NCI-H748 (cell line): Measurements from ENCODE around the gene TMEM163.
"Not testable (repeated sequence)": the region's sequence is repeated elsewhere in the genome, so short reads cannot be mapped to it uniquely, and the experiment has no call there.

Experiments used
- DNase-seq: peaks from one replicate; lab custom pipeline; 2025; ENCODE audit not compliant: unreplicated experiment; lab: John Stamatoyannopoulos, UW

The TMEM163 gene

GRCh38 chr2:134723742-134724141 is 4.9 kb upstream of the TMEM163 start:
- not testable (repeated sequence) for DNase-seq

GRCh38 chr2:134722728-134723127 is 3.9 kb upstream of the TMEM163 start:
- DNase-seq, result no peak

DNA sequence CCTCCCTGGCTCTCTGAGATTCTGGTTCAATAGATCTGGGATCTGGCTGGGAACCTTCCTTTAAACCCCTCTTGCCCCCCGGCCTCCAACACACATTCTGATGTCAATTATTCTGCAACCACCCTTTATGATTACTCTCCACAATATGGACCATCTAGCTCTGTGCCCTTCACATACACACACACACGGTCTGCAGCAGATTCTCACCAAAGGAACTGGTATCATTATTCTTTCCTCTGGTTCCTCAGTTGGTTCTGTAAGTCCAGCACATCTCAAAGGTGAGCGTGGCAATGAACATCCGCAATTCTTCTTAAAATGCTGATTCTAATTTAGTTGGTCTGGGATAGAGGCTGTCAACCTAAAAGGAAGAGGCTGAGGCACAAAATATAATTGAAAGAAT is 2.8 kb upstream of the TMEM163 start:
- no peak for DNase-seq

DNA sequence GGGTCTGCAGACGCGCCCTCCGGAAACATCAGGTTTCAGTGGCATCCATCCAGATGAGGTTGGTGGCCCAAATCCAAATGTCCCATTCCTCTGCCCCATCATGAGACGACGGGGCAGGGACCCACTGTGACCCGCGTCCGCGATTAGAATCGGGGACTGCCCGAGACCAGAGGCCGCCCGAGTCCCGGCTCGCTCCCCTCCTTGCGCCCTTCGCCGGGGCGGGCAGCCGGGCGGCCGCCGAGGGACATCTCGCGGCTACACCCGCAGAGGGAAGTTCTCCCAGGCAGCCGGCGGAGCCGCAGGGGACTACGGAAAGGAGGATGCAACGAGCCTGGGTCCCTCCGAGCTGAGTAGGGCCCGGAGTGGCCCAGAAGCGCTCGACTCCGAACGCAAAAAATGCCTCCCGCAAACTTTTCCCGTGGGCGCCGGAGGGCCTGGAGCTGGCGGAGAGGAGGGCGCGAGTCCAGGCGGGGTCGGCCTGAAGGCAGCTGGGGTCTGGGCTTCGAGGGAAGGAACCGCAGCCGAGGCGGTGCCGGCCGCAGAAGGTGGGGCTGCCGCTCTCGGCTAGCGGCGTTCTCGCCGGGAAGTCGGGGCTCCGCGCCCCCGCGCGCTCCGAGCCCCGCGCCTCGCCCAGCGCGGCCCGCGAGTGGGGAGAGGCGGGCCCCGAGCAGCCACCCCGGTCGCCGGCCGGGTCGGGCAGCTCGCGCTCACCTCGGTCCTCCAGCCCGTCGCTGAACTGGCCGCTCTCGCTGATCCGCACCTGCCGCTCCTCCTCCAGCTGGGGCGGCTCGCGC is 580 bp downstream of the TMEM163 start:
- DNase-seq, result peak; percentile 60

DNA sequence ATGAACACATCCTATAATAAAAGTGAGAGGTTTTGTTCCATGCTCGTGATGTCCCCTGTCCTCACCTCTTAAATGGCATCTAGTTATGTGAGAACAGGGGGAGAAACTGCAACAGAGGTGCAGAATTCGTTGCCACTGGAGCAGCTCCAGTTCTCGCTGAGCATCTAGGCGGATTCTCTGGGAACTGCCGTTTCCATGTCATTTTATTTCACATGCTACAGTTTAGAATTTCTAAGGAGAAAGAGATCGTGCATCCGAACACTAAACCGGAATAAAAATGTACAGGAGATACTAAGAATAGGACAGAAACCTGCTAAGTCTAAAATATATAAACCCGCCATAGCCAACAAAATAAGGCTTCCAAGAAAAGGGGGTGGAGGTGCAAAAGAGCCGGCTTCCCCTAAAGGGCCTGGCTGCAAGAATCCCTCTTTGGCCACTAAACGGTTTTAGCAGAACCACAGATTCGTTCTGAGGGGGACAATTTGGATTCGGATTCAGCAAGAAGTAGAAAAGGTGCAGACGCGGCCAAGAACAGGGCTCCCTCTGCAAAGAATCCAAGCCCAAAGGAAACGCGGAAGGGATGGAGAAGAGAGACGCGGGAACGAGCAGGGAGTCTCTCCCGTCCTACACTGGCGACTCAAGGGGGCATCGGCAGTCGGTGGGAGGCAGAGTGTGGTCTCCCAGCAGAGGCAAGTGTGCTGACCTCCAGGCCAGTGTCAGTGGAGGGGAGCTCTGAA is 1.3 kb downstream of the TMEM163 start:
- DNase-seq, result peak; percentile 36

DNA sequence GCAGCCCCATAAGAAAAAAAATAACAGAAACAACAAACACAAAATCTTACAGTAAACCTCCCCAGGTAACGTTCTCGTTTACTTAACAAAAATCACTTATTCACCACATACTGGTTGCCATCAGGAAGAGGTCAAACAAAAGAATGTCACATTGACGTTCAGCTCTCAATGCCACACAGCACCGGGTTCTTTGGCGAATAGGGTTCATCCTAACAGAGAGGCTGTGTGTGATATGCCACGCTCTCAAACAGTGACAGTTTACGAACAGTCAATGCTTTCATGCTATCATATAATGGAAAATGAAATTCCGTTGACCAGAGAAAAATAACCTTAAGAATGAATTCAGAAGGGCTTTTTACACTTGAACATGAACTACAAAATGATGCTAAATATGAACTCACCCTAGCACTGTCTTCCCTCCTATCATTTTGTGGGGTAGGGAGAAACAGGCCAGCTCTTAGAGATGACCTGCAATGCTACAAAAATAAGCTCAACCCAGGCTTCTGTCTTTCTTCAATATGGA is 2.0 kb downstream of the TMEM163 start:
- peak; percentile 14 for DNase-seq

GRCh38 chr2:134715932-134716643 is 2.7 kb downstream of the TMEM163 start:
- no peak for DNase-seq

- no peak for DNase-seq
These were observed 4.6 kb downstream of the TMEM163 start for GRCh38 chr2:134714228-134714627.

DNA sequence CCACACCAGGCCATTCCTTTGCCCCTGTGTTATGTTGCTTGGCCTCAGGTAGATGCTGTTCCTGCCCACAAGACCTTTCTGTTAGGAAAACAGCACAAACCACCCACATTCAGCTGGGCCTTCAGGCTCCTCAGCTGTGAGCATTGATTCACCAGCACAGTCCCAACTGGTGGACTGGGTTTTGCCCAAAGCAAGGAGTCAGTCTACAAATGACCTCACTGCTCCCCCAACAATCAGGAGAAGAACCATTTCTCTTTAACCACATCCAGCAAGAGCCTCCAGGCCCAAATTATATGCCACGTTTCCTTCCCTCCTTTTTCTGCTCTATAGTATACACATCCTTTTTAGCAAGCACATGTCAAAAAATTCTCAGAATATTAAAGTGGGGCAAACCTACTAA is 5.2 kb downstream of the TMEM163 start:
- DNase-seq, result no peak

GRCh38 chr2:134713176-134713575 is 5.6 kb downstream of the TMEM163 start:
- DNase-seq, result no peak

DNA sequence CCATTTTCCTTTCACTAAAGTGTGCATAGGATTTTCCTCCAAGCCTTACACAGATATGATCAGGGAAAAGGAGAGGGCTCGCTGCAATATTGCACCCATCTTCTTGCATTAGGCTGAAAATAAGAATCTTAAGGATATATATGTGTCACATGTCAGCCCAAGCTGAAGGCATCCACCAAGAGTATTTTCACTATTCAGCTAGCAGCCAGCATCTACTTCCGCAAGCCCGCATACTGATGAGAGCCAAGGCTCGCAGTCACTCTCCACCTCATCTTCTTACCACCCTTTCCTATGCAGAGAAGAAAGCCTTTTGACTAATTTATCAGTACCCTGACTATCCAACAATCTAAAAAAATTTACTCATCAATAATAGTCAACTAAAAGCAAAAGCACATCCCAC is 6.1 kb downstream of the TMEM163 start:
- no peak for DNase-seq

- no peak for DNase-seq
These were observed 6.5 kb downstream of the TMEM163 start for GRCh38 chr2:134712299-134712698.

- DNase-seq, result no peak
These were observed 7.1 kb downstream of the TMEM163 start for GRCh38 chr2:134711692-134712091.

GRCh38 chr2:134707330-134707676 is 11.5 kb downstream of the TMEM163 start:
- DNase-seq, result no peak

DNA sequence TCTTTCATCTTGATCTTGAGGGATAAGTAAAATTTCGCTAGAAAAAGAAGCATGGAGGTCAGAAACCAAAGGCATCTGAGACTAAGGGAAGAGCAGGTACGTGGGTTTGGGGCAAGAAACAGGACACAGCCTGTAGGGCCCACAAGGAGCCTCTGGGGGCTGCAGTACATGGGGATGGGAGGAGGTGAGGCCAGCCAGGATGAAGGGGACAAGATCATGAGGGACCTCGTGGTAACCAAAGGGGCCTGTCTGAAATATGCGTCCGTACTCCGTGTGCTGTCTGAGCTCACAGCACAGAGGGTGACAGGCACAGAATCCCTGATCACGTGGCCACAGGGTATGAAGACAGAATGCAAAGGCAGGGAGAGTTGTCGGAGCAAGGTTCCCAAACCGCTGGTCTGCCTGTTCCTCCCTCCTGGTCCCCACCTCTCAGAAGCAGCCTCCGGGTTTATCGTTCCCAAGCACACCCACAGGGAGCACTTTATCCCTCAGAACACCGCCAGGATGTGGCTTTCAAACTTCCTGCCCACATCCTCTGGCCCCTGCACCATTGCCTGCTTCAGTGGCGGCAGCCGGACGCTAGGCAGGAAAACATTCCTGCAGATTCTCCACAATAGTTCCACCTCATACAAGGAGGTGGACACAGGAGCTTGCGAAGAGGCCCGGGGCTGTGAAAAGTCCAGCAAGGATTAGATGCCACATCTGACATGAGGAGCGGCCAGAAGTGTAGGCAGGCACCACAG is 12.0 kb downstream of the TMEM163 start:
- no peak for DNase-seq

DNA sequence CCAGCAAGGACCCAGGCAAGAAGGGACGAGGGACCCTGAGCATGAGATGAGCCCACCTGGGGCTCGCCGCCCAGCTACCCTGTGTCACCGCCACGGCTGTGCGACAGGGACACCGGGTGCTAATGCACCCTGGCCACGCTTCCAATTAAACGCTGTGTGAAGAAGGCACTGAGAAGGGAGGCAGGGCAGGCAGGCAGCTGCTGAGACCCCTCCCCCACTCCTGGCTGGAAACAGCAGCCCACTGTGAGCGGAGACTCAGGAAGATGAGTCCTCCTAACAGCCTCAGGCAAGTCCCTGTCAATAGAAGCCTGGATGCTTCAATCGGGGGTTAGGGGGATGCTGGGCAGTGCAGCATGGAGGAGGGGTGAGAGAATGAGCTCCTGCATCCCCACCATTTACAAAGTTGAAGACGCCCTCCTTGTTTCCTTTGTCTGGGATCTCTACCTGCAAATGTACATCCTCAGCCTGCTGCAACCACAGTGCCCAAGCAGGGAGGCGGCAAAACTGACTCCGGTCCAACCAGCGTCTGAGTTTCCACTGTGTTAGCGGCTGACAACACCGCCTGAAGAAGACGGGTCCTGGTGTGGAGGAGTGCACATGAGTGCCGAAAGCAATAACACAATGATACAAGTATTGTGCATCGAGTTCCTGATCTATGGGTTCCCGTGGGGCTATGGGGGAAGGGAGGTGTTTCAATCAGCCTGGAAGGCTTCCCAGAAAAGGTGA is 12.8 kb downstream of the TMEM163 start:
- no peak for DNase-seq

- peak; percentile 4 for DNase-seq
These were observed 14.6 kb downstream of the TMEM163 start for GRCh38 chr2:134704173-134704572.

DNA sequence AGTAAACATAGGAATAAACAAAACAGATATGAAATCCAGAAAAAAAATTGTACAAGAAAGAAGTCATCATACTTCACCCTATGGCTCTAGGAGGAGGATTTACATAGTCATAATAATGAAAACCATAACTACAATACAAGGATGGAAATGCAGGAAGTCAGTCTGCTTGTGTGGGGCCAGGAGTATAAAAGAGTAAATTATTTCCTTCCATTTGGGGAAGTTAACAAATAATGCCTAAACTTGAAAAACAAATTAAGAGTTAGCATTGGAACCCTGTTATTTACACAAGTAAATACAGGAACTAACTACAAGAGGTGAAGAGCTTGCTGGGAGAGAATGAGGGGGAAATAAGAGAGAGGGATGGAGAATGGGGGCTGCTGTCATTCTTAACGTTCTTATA is 15.4 kb downstream of the TMEM163 start:
- no peak for DNase-seq

- no peak for DNase-seq
These were observed 18.1 kb downstream of the TMEM163 start for GRCh38 chr2:134700730-134701129.

- DNase-seq, result no peak
These were observed 24.4 kb downstream of the TMEM163 start for GRCh38 chr2:134694411-134694810.
